Measurements from ENCODE around the gene DRC3. TPM values are rescaled to one million over a fixed set of nuclear protein-coding genes. Genes with fewer than 3 reads are reported as not detected.

The DRC3 gene
- total RNA-seq, 4 donors from 2014 or later, result 1.1 to 3.5 (median 1.7) TPM

DNA sequence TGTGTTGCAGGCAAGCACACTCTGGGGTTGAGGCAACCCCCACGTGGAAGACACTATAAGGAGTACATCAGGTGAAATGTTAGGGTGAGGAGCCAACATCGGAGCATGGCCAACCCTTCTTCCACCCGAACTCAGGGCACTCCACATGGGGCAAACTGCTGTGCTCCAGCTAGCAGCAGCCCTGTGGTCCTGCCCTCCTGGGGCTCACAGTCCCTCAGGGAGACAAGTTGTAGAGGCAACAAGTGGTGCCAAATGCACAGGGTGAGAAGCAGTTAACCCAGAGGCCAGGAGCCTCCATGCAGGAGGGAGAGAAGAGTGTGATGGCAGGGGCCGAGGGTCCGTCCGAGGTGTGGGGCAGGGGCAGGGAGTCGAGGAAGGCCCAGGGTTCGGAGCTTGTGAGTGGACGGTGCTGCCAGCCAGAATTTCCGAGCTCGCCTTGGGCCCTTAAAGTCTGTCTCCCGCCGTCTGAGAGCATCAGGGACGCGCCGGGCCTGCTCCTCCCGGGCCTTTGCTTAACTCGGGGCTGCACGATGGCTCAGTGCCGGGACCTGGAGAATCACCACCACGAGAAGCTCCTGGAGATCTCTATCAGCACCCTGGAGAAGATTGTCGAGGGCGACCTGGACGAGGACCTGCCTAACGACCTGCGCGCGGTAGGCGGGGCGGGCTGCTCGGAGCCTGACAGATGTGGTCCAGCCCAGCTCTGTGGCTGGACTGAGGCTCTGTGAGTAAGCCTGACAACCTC lies 34.0 kb downstream of the DRC3 start:
- Histone ChIP-seq H3K4me1 (no peaks in the 10 kb centered on the region), H3K36me3 (peaks cover 0 to 51% of the 10 kb centered on the region in 2 donors), H3K9me3 (no peaks in the 10 kb centered on the region), H3K27me3 (no peaks in the 10 kb centered on the region), H3K4me3 (no peak overlapping the region), H3K27ac (no peak overlapping the region)
- ATAC-seq, result no peak
- TF ChIP-seq EP300 (IDR thresholded peaks at IDR 0.05), result no peak
- 44 to 71% methylated on average over 4 to 5 of the region's 31 CpGs for WGBS, 2 donors (ENCODE audit: low coverage in 1 of 2)

DNA sequence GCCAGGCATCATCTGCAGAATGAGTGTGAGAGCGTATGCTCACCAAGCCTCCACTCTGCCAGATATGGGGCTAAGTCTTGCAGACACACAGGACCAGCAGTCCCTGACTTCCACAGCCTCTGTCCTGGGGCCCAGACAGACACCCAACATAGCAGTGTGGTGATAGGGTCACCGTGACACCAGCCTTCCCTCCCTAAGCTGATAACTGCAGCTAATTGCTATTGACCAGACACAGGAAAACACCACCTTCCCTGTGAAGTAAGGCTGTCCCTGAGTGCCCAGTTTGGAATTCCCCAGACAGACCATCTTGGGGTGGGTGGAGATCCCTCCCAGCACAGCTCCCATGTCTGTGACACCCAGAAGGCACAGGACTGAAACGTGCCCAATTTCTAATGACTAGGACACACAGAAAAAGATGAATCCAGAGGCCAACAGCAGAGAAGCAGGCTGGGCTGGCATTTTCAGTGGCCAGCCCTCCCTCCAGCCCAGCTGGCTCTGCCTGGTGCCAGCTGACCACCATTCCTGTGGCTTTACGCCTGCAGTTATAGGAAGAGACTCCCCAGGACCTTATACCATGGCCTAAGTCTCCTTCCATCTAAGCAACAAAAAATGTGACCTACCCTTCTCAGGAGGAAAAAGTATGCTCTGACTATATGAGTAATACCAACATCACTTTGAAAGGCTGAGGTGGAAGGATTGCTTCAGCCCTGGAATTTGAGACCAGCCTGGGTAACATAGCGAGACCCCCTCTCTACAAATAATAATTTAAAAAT lies 36.0 kb downstream of the DRC3 start:
- H3K9me3 ChIP-seq, result no peaks in the 10 kb centered on the region
- no peaks in the 10 kb centered on the region for H3K4me1 ChIP-seq
- no peak overlapping the region for H3K27ac ChIP-seq
- ATAC-seq, result no peak
- H3K27me3 ChIP-seq, result no peaks in the 10 kb centered on the region
- H3K4me3 ChIP-seq, result no peak overlapping the region
- TF ChIP-seq, protein P1, sequence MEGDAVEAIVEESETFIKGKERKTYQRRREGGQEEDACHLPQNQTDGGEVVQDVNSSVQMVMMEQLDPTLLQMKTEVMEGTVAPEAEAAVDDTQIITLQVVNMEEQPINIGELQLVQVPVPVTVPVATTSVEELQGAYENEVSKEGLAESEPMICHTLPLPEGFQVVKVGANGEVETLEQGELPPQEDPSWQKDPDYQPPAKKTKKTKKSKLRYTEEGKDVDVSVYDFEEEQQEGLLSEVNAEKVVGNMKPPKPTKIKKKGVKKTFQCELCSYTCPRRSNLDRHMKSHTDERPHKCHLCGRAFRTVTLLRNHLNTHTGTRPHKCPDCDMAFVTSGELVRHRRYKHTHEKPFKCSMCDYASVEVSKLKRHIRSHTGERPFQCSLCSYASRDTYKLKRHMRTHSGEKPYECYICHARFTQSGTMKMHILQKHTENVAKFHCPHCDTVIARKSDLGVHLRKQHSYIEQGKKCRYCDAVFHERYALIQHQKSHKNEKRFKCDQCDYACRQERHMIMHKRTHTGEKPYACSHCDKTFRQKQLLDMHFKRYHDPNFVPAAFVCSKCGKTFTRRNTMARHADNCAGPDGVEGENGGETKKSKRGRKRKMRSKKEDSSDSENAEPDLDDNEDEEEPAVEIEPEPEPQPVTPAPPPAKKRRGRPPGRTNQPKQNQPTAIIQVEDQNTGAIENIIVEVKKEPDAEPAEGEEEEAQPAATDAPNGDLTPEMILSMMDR (IDR thresholded peaks at IDR 0.05), result no peak
- TF ChIP-seq EP300 (IDR thresholded peaks at IDR 0.05) (no peak), POLR2A (IDR thresholded peaks at IDR 0.05) (no peak)
- H3K36me3 ChIP-seq, result peaks cover 0 to 55% of the 10 kb centered on the region in 2 donors
- 100% methylated on average over 2 of the region's 5 CpGs; no CpG with 5 or more reads in 1 of the 2 donors for whole genome bisulfite sequencing, 2 donors (ENCODE audit: low coverage in 1 of 2)

DNA sequence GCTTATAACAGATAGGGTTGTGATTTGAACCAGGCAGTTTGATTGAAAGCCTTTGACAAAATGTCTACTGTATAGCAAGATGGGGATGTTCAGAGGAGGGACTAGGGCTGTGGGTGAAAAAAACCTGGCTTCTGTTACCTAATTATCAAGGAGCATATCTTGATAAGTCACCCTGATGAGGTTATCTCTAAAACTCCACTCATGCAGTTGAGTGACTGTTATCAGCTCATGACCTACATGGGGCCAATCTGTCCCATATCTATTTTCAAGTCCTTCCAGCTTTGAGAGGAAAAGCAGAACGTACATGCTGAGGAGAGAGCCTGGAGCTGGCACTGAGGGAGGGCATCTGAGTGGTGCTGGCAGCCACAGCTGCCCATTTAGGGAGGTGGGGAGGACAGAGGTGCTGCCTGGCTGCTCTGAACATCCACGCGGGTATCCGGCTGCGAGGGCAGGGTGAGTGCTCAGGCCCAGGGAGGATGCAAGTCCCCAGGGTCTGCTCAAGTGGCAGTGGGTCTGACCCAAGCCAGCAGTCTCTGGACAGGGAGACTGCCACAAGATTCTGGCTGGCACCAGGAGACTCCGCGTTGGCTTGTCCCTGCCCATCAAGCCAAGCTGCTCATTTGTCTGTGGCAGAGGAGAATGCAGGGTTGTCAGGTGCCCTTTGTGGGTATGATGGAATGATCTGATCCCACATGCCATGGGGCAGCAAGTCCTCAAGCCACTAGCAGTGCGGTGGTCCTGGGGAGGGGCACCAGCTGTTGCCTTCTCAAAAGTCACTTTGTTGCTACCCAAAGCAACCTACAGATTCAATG lies 37.2 kb downstream of the DRC3 start:
- no peak for TF ChIP-seq POLR2AphosphoS5 (IDR thresholded peaks at IDR 0.05)
- no peak for TF ChIP-seq EP300 (IDR thresholded peaks at IDR 0.05)
- TF ChIP-seq POLR2A (IDR thresholded peaks at IDR 0.05), result no peak
- TF ChIP-seq, protein P1 (IDR thresholded peaks at IDR 0.05), result no peak
- 25 to 70% methylated on average over 1 to 2 of the region's 8 CpGs for WGBS, 2 donors (ENCODE audit: low coverage in 1 of 2)
- Histone ChIP-seq H3K27ac (no peak overlapping the region), H3K4me3 (no peak overlapping the region), H3K4me1 (no peaks in the 10 kb centered on the region), H3K36me3 (peaks cover 0 to 61% of the 10 kb centered on the region in 2 donors), H3K9me3 (no peaks in the 10 kb centered on the region), H3K27me3 (no peaks in the 10 kb centered on the region)
- no peak for ATAC-seq

DNA sequence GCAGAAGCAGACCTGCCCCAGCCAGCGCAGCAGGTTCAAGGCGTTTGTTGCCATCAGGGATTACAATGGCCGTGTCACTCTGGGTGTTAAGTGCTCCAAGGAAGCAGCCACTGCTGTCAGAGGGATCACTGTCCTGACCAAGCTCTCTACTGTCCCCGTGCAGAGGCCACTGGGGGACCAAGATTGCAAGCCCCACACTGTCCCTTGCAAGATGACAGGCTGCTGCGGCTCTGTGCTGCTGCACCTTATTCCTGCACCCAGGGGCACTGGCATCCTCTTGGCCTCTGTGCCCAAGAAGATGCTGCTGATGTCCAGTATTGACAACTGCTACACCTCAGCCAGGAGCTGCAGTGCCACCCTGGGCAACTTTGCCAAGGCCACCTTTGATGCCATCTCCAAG lies 38.6 kb downstream of the DRC3 start:
- no CpG with 5 or more reads among the region's 5 CpGs for WGBS, 2 donors (ENCODE audit: low coverage in 1 of 2)
- no peaks in the 10 kb centered on the region for H3K4me1 ChIP-seq
- ATAC-seq, result no peak
- no peaks in the 10 kb centered on the region for H3K9me3 ChIP-seq
- H3K27me3 ChIP-seq, result no peaks in the 10 kb centered on the region
- peaks cover 0 to 72% of the 10 kb centered on the region in 2 donors for H3K36me3 ChIP-seq
- H3K4me3 ChIP-seq, result no peak overlapping the region
- H3K27ac ChIP-seq, result no peak overlapping the region
- no peak for TF ChIP-seq POLR2A (IDR thresholded peaks at IDR 0.05)

DNA sequence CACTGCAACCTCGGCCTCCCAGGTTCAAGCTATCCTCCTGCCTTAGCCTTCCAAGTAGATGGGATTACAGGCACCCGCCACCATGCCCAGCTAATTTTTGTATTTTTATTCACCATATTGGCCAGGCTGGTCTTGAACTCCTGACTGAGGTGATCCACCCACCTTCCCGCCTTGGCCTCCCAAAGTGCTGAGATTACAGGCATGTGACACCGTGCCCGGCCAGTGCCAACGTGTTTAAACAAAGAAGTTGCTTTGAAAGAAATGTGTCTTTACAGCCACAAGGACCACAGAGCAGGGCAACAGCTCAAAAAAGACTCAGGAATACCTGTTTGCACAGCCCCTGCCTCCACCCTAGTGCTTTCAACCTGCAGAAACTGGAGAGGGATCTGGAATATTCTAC lies 41.3 kb downstream of the DRC3 start:
- Histone ChIP-seq H3K9me3 (no peaks in the 10 kb centered on the region), H3K27ac (no peak overlapping the region), H3K27me3 (no peaks in the 10 kb centered on the region), H3K36me3 (peaks cover 0 to 65% of the 10 kb centered on the region in 2 donors), H3K4me1 (peaks cover 0 to 6% (median 0%) of the 10 kb centered on the region in 3 donors), H3K4me3 (no peak overlapping the region)
- no peak for ATAC-seq
- TF ChIP-seq, protein P1 (IDR thresholded peaks at IDR 0.05), result no peak
- TF ChIP-seq EP300 (IDR thresholded peaks at IDR 0.05) (no peak), POLR2A (IDR thresholded peaks at IDR 0.05) (no peak), POLR2AphosphoS5 (IDR thresholded peaks at IDR 0.05) (no peak)
- 92% methylated on average over 2 of the region's 6 CpGs; no CpG with 5 or more reads in 1 of the 2 donors for WGBS, 2 donors (ENCODE audit: low coverage in 1 of 2)

Data from gastroesophageal sphincter (tissue), 4 donors.